Spinal cord (tissue), 10 donors: ENCODE data around the gene TMTC3. TPM values are rescaled to one million over a fixed set of nuclear protein-coding genes. Genes with fewer than 3 reads are reported as not detected.

Experiments used
- DNase-seq, 6 donors: peaks; one replicate each; pipeline versions ENCODE4 v3.0.0 to v3.0.0-alpha.2; 2013 to 2015; ENCODE audit warnings: low spot score in 6 of 6, low read depth in 4 of 6
- H3K27ac ChIP-seq: one replicate; pipeline ENCODE4 v1.5.1; 2013; ENCODE audit warnings: low read depth, low read length, control low read depth
- H3K27me3 ChIP-seq: one replicate; pipeline ENCODE4 v1.6.1; 2013; ENCODE audit warnings: low read length; ENCODE audit not compliant: control insufficient read depth, insufficient read depth
- H3K36me3 ChIP-seq: one replicate; pipeline ENCODE4 v1.6.1; 2013; ENCODE audit warnings: low read length; ENCODE audit not compliant: control insufficient read depth, insufficient read depth
- H3K4me1 ChIP-seq: one replicate; pipeline ENCODE4 v1.6.1; 2013; ENCODE audit warnings: low read length; ENCODE audit not compliant: control insufficient read depth, insufficient read depth
- H3K4me3 ChIP-seq: one replicate; pipeline ENCODE4 v1.5.1; 2013; ENCODE audit warnings: low read depth, low read length, control low read depth
- H3K9me3 ChIP-seq: one replicate; pipeline ENCODE4 v1.6.1; 2013; ENCODE audit warnings: low read length; ENCODE audit not compliant: control insufficient read depth, insufficient read depth
- WGBS: methylation state at CpG from one replicate; pipeline ENCODE4 v1.1.5; 2013; ENCODE audit warnings: missing lambda C conversion rate; ENCODE audit not compliant: insufficient coverage; 5-methylcytosine and 5-hydroxymethylcytosine counted together
- polyA plus RNA-seq, 2 donors: library from polyadenylated mRNA; unstranded; fragments of 120-200 nt; gene quantifications; one replicate each; pipeline ENCODE4 v1.2.1, GENCODE V29; 2013; ENCODE audit not compliant: insufficient read length in 2 of 2
- total RNA-seq, 2 donors: library from RNA; depleted of rRNA in 1 of 2; stranded (reverse); fragments of 120-200 nt in 1 of 2; fragments of >200 nt in 1 of 2; gene quantifications; one replicate each; pipeline versions ENCODE4 v1.2.3 to v1.2.4, GENCODE V29; 2013 to 2014
- donor health status: healthy.

The TMTC3 gene
- total and polyA plus RNA-seq, 4 donors = 9.4 to 46.5 (median 22.2) TPM

- Histone ChIP-seq H3K27me3 (no peaks in the 10 kb centered on the region), H3K27ac (no peak overlapping the region), H3K4me3 (no peak overlapping the region), H3K4me1 (no peaks in the 10 kb centered on the region), H3K36me3 (no peaks in the 10 kb centered on the region), H3K9me3 (no peaks in the 10 kb centered on the region)
- DNase-seq = no peak
- no CpG with 5 or more reads among the region's 1 CpG for WGBS
Observed at GRCh38 chr12:88248606-88249005, 106.5 kb downstream of the TMTC3 start.

Other genes starting within 250 kb of the TMTC3 start
- under 1 TPM in 1 of 2 donors, not detected in 1; 0.11 TPM for gene C12orf50, start 112.9 kb upstream of the TMTC3 start, total RNA-seq
- under 1 TPM; 0.24 to 0.53 TPM for gene C12orf50, start 112.9 kb upstream of the TMTC3 start, polyA plus RNA-seq
- 10 to 100 TPM; 24.6 to 35.2 TPM for gene CEP290, start 219 bp upstream of the TMTC3 start, total RNA-seq
- gene CEP290, start 219 bp upstream of the TMTC3 start, polyA plus RNA-seq = 10 to 100 TPM; 15.3 to 23.3 TPM